Calu3 (cell line): ENCODE data around the gene PLEKHA6. TPM values are rescaled to one million over a fixed set of nuclear protein-coding genes. Genes with fewer than 3 reads are reported as not detected.

ENCODE experiments used
- BruUV-seq: library from RNA; stranded (reverse); fragments of 400-500 nt; replicated peaks from 2 replicates; lab custom pipeline; 2021; lab: Mats Ljungman, UMichigan
- CTCF ChIA-PET: fragments of 300-600 bp; sonication (Branson Sonifier 250); formaldehyde crosslinking; loops from one replicate; lab custom pipeline; 2022; ENCODE audit warnings: antibody characterized with exemption; lab: Charles Lee
- DNase-seq: peaks from one replicate; pipeline ENCODE4 v3.0.0; 2022
- H3K27ac Mint-ChIP-seq: one replicate; pipeline ENCODE4 v1.8.0; 2022; ENCODE audit warnings: mixed read lengths; ENCODE audit not compliant: unreplicated experiment
- H3K27me3 Mint-ChIP-seq: one replicate; pipeline ENCODE4 v1.8.0; 2022; ENCODE audit warnings: mixed read lengths; ENCODE audit not compliant: unreplicated experiment
- H3K36me3 Mint-ChIP-seq: one replicate; pipeline ENCODE4 v1.8.0; 2022; ENCODE audit warnings: mild to moderate bottlenecking, moderate library complexity, mixed read lengths; ENCODE audit not compliant: insufficient read depth, unreplicated experiment
- H3K4me1 Mint-ChIP-seq: one replicate; pipeline ENCODE4 v1.8.0; 2022; ENCODE audit warnings: mild to moderate bottlenecking, low read depth, mixed read lengths; ENCODE audit not compliant: unreplicated experiment
- H3K4me3 Mint-ChIP-seq: one replicate; pipeline ENCODE4 v1.8.0; 2022; ENCODE audit warnings: mild to moderate bottlenecking, low read depth, moderate library complexity, mixed read lengths; ENCODE audit not compliant: unreplicated experiment
- H3K9me3 Mint-ChIP-seq: one replicate; pipeline ENCODE4 v1.8.0; 2022; ENCODE audit warnings: low read depth, mixed read lengths; ENCODE audit not compliant: unreplicated experiment
- CTCF ChIP-seq: fragments of 200-600 bp; IDR thresholded peaks from one replicate; pipeline ENCODE4 v1.8.0; 2022; ENCODE audit warnings: antibody characterized with exemption; ENCODE audit not compliant: unreplicated experiment
- intact Hi-C: fragments of 100-400 bp; cut with micrococcal nuclease; formaldehyde crosslinking; loops from one replicate; pipeline ENCODE4 v1.10.0; 2022; ENCODE audit not compliant: unreplicated experiment
- total RNA-seq: library from RNA; stranded (reverse); gene quantifications from 2 replicates; pipeline ENCODE4 v1.2.3, GENCODE V29; 2022

PLEKHA6 gene
- total RNA-seq, 1 experiment from 2014 or later: 101 TPM

GRCh38 chr1:204319462-204319861 is 40.3 kb downstream of the PLEKHA6 start:
- no peak overlapping the region for H3K4me3 Mint-ChIP-seq
- no TSS peak for BruUV-seq
- no peak for TF ChIP-seq CTCF
- H3K4me1 Mint-ChIP-seq: peaks cover 73% of the 10 kb centered on the region
- peak; percentile 57 for DNase-seq
- intact Hi-C loops: no loop called here
- no peaks in the 10 kb centered on the region for H3K27me3 Mint-ChIP-seq
- H3K36me3 Mint-ChIP-seq: peaks cover 2% of the 10 kb centered on the region
- CTCF ChIA-PET: interaction anchor here (0.6 to 0.8 kb wide), 3 partner anchors 12 to 22 kb away, joined by 3 to 5 read pairs (median 3); no protein-coding TSS in a partner anchor
- H3K9me3 Mint-ChIP-seq: no peaks in the 10 kb centered on the region
- H3K27ac Mint-ChIP-seq: peak overlapping the region; percentile 18

- peaks cover 73% of the 10 kb centered on the region for H3K4me1 Mint-ChIP-seq
- H3K36me3 Mint-ChIP-seq: peaks cover 4% of the 10 kb centered on the region
- TF ChIP-seq CTCF: no peak
- H3K4me3 Mint-ChIP-seq: no peak overlapping the region
- no peaks in the 10 kb centered on the region for H3K27me3 Mint-ChIP-seq
- H3K9me3 Mint-ChIP-seq: no peaks in the 10 kb centered on the region
- peak overlapping the region; percentile 18 for H3K27ac Mint-ChIP-seq
- DNase-seq: no peak
- no TSS peak for BruUV-seq
- CTCF ChIA-PET: interaction anchor here (0.6 to 0.8 kb wide), 3 partner anchors 12 to 22 kb away, joined by 3 to 5 read pairs (median 3); no protein-coding TSS in a partner anchor
- intact Hi-C loops: no loop called here
These were observed 40.7 kb downstream of the PLEKHA6 start for GRCh38 chr1:204319027-204319426.

- no peak for DNase-seq
- intact Hi-C loops: no loop called here
- H3K4me3 Mint-ChIP-seq: no peak overlapping the region
- BruUV-seq: no TSS peak
- peaks cover 73% of the 10 kb centered on the region for H3K4me1 Mint-ChIP-seq
- H3K27ac Mint-ChIP-seq: no peak overlapping the region
- CTCF ChIA-PET: no interaction called here
- no peak for TF ChIP-seq CTCF
- peaks cover 4% of the 10 kb centered on the region for H3K36me3 Mint-ChIP-seq
- no peaks in the 10 kb centered on the region for H3K27me3 Mint-ChIP-seq
- no peaks in the 10 kb centered on the region for H3K9me3 Mint-ChIP-seq
These were observed 41.4 kb downstream of the PLEKHA6 start for GRCh38 chr1:204318324-204318723.

- BruUV-seq: no TSS peak
- H3K4me1 Mint-ChIP-seq: peaks cover 65% of the 10 kb centered on the region
- peaks cover 4% of the 10 kb centered on the region for H3K36me3 Mint-ChIP-seq
- CTCF ChIA-PET: no interaction called here
- no peak overlapping the region for H3K4me3 Mint-ChIP-seq
- no peak for DNase-seq
- TF ChIP-seq CTCF: no peak
- H3K27me3 Mint-ChIP-seq: no peaks in the 10 kb centered on the region
- intact Hi-C loops: no loop called here
- no peaks in the 10 kb centered on the region for H3K9me3 Mint-ChIP-seq
- H3K27ac Mint-ChIP-seq: no peak overlapping the region
These were observed 42.6 kb downstream of the PLEKHA6 start for GRCh38 chr1:204317170-204317569.
